ENCODE results near the gene REPIN1.

DNA sequence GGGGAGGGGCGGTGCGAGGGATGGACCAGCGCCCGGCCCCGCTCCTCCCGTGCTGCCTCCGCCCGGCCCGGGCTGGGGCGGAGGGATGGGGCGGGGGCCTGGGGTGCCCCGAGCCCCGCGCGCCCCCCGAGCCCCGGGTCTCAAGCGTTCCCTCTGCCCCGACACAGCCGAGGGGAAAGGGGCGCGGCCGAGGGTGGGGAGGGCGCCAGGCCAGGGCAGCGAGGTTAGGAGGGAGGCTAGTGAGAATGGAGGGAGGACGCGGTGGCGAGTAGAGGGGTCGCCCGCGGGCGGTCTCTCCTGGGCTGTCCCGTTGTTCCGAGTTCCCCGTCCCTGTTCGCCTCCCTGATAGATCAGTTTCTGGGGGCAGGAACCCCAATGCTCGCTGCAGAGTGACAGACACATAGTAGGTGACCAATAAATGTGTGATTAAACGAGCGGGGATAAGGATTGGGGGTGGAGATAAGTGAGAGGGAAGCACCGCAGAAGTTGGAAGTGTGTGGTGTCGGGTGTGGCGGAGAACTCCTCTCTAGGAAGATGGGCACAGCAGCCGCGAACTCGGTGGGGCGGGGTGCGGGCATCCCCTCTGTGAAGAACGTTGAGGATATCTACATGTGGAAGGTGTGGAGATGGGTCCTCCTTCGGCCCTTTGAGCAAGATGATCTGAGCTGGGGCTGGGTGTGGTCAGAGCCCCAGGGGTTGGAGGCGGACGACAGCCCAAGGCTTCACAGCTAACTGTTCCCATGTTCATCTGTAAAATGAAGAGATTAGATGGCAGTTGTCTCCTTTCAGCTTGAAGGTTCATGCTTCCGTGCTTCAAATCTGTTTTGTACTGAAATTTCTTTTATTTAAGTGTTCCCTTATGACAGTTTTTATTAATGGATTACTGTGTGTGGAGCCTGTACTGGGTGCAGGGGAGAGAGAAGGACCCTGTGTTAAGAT lies 11.1 kb downstream of the REPIN1 start:
- no peak for TF ChIP-seq CTCF (IDR thresholded peaks at IDR 0.05)
- TF ChIP-seq POLR2A (IDR thresholded peaks at IDR 0.05), result no peak
